WTC11 (cell line): ENCODE measurements around the gene CD8B.

Source experiments
- CREB1 ChIP-seq: sonication (generic); formaldehyde crosslinking; IDR thresholded peaks from 2 replicates; pipeline ENCODE4 v1.8.0; 2023; ENCODE audit warnings: mild to moderate bottlenecking, missing genetic modification reagents
- CTCF ChIP-seq: fragments of 200-600 bp; IDR thresholded peaks from 2 replicates; pipeline ENCODE4 v1.8.0; 2022; ENCODE audit warnings: antibody characterized with exemption
- MAX ChIP-seq: sonication (generic); formaldehyde crosslinking; IDR thresholded peaks from 2 replicates; pipeline ENCODE4 v1.8.0; 2022; ENCODE audit warnings: mild to moderate bottlenecking, missing genetic modification reagents
- NFATC4 ChIP-seq: fragments of 250-450 bp; sonication (Bioruptor Pico); IDR thresholded peaks from 2 replicates; pipeline ENCODE4 v1.9.0; 2021; ENCODE audit warnings: mild to moderate bottlenecking

GRCh38 chr2:86790134-86790675 is 71.5 kb downstream of the CD8B start:
- TF ChIP-seq MAX (CRISPR knock-in tag), result no peak; the same call in 1 of the 2 replicates
- no peak for TF ChIP-seq CTCF
- TF ChIP-seq NFATC4 (CRISPR knock-in tag), result no peak
- TF ChIP-seq CREB1 (CRISPR knock-in tag), result no peak
